Upper lobe of right lung (tissue), 1 donor: Measurements from ENCODE around the gene ABCA2. TPM values are rescaled to one million over a fixed set of nuclear protein-coding genes. Genes with fewer than 3 reads are reported as not detected.
A peak's percentile ranks its signal among the peaks of the same experiment; 100 is the strongest.

ENCODE experiments used
- ATAC-seq: fragments of 200-7000 bp; cut with Tn5 transposase; one replicate; pipeline ENCODE4 v1.9.1; 2020; ENCODE audit warnings: mild to moderate bottlenecking, moderate library complexity
- DNase-seq: peaks from one replicate; pipeline ENCODE4 v3.0.0-alpha.2; 2020
- H3K27ac ChIP-seq: fragments of 200-600 bp; one replicate; pipeline ENCODE4 v1.8.0; 2022
- H3K27me3 ChIP-seq: fragments of 200-600 bp; one replicate; pipeline ENCODE4 v1.8.0; 2022; ENCODE audit warnings: mild to moderate bottlenecking
- H3K36me3 ChIP-seq: fragments of 200-600 bp; one replicate; pipeline ENCODE4 v1.8.0; 2022
- H3K4me1 ChIP-seq: fragments of 200-600 bp; one replicate; pipeline ENCODE4 v1.8.0; 2022
- H3K4me3 ChIP-seq: fragments of 200-600 bp; one replicate; pipeline ENCODE4 v1.8.0; 2022; ENCODE audit warnings: mild to moderate bottlenecking
- H3K9me3 ChIP-seq: fragments of 200-600 bp; one replicate; pipeline ENCODE4 v1.8.0; 2022
- CTCF ChIP-seq: fragments of 200-600 bp; IDR thresholded peaks from one replicate; pipeline ENCODE4 v1.8.0; 2022; ENCODE audit warnings: antibody characterized with exemption
- intact Hi-C: fragments of 100-400 bp; cut with DNase I; formaldehyde crosslinking; loops from one replicate; pipeline ENCODE4 v1.11.0; 2022
- total RNA-seq: library from RNA; stranded (reverse); fragmentation: NEBNext Ultra II Directional; extraction: Animal tissue kit (Norgen Biotek cat#: 25700); gene quantifications from one replicate; pipeline ENCODE4 v1.2.1, GENCODE V29; 2021
- donor health status: DM: no; HTN: yes; CAD: no; lungs with severe emphysema.

The ABCA2 gene
- total RNA-seq, 1 donor from 2014 or later, result 44.3 TPM

- Histone ChIP-seq H3K4me3 (no peak overlapping the region), H3K36me3 (no peaks in the 10 kb centered on the region), H3K27ac (peak overlapping the region; percentile 63), H3K9me3 (no peaks in the 10 kb centered on the region), H3K4me1 (peaks cover 17% of the 10 kb centered on the region), H3K27me3 (peaks cover 23% of the 10 kb centered on the region)
- no peak for DNase-seq
- no peak for ATAC-seq
- no peak for TF ChIP-seq CTCF
- intact Hi-C loops, result no loop called here
Observed at GRCh38 chr9:136981588-136982231, 46.3 kb downstream of the ABCA2 start.

- Histone ChIP-seq H3K4me3 (no peak overlapping the region), H3K27ac (peak overlapping the region; percentile 63), H3K36me3 (no peaks in the 10 kb centered on the region), H3K27me3 (peaks cover 18% of the 10 kb centered on the region), H3K9me3 (no peaks in the 10 kb centered on the region), H3K4me1 (peaks cover 26% of the 10 kb centered on the region)
- DNase-seq (no peak), ATAC-seq (no peak)
- intact Hi-C loops, result no loop called here
- no peak for TF ChIP-seq CTCF
Observed at GRCh38 chr9:136980669-136981478, 47.2 kb downstream of the ABCA2 start.

- no peak for DNase-seq
- peak overlapping the region; percentile 11 for H3K27ac ChIP-seq
- no peaks in the 10 kb centered on the region for H3K9me3 ChIP-seq
- no peak for ATAC-seq
- TF ChIP-seq CTCF, result no peak
- peaks cover 34% of the 10 kb centered on the region for H3K4me1 ChIP-seq
- no peaks in the 10 kb centered on the region for H3K36me3 ChIP-seq
- H3K4me3 ChIP-seq, result no peak overlapping the region
- intact Hi-C loops, result no loop called here
- peaks cover 9% of the 10 kb centered on the region for H3K27me3 ChIP-seq
Observed at GRCh38 chr9:136979769-136980587, 48.1 kb downstream of the ABCA2 start.

GRCh38 chr9:136978865-136979544 lies 49.0 kb downstream of the ABCA2 start:
- Histone ChIP-seq H3K36me3 (no peaks in the 10 kb centered on the region), H3K9me3 (no peaks in the 10 kb centered on the region), H3K4me3 (no peak overlapping the region), H3K27me3 (no peaks in the 10 kb centered on the region), H3K27ac (no peak overlapping the region), H3K4me1 (peaks cover 34% of the 10 kb centered on the region)
- ATAC-seq (no peak), DNase-seq (no peak)
- no peak for TF ChIP-seq CTCF
- intact Hi-C loops, result no loop called here

- no peak for TF ChIP-seq CTCF
- no peaks in the 10 kb centered on the region for H3K27me3 ChIP-seq
- H3K36me3 ChIP-seq, result no peaks in the 10 kb centered on the region
- DNase-seq, result peak; percentile 88
- intact Hi-C loops, result no loop called here
- peak overlapping the region; percentile 55 for H3K4me3 ChIP-seq
- H3K9me3 ChIP-seq, result no peaks in the 10 kb centered on the region
- H3K27ac ChIP-seq, result peak overlapping the region; percentile 70
- peaks cover 34% of the 10 kb centered on the region for H3K4me1 ChIP-seq
- ATAC-seq, result peak; percentile 72
Observed at GRCh38 chr9:136978073-136978864, 49.8 kb downstream of the ABCA2 start.
